Measurements from ENCODE around the gene MED12L. TPM values are rescaled to one million over a fixed set of nuclear protein-coding genes. Genes with fewer than 3 reads are reported as not detected.

The MED12L gene
- total and polyA plus RNA-seq, 2 donors (not counting 1 experiment from before 2014, with no cell fraction given): 0.94 to 4.3 TPM

- DNase-seq (ENCODE audit: low read depth in 2 of 2): no peak
- no peak overlapping the region for H3K4me2 ChIP-seq (ENCODE audit: extremely low read depth, insufficient read depth, low read length)
- H3K36me3 ChIP-seq (ENCODE audit: control insufficient read depth, insufficient read depth, low read length): no peaks in the 10 kb centered on the region
- no peaks in the 10 kb centered on the region for H3K27me3 ChIP-seq (ENCODE audit: control insufficient read depth, insufficient read depth, low read length)
- H3K9ac ChIP-seq (ENCODE audit: insufficient read depth, low read length): no peak overlapping the region
- no peaks in the 10 kb centered on the region for H3K9me3 ChIP-seq (ENCODE audit: control insufficient read depth, insufficient read depth, low read depth, low read length)
- no peak overlapping the region for H3K27ac ChIP-seq (ENCODE audit: insufficient read depth, low read length)
- H4K20me1 ChIP-seq (ENCODE audit: control insufficient read depth, extremely low read depth, insufficient read depth, low read length): no peaks in the 10 kb centered on the region
- no peaks in the 10 kb centered on the region for H3K79me2 ChIP-seq (ENCODE audit: control insufficient read depth, insufficient read depth, low read length)
- H3K4me1 ChIP-seq (ENCODE audit: control insufficient read depth, extremely low read depth, insufficient read depth, low read length): no peaks in the 10 kb centered on the region
- no peak for TF ChIP-seq CTCF (conservative IDR thresholded peaks at IDR 0.05 in 1 of 2, IDR thresholded peaks at IDR 0.05 in 1 of 2; ENCODE audit: low read depth in 1 of 2, low read length in 2 of 2)
- no peak for TF ChIP-seq EZH2 (IDR thresholded peaks at IDR 0.05; ENCODE audit: low read length, missing control alignments)
- no peak overlapping the region for H3K4me3 ChIP-seq (replicated peaks in 1 of 4; ENCODE audit: control extremely low read depth in 1 of 4, insufficient read depth in 1 of 4, low read depth in 3 of 4, low read length in 4 of 4)
- no peak overlapping the region for H2AFZ ChIP-seq (ENCODE audit: low read length)
These were observed 113.4 kb downstream of the MED12L start for GRCh38 chr3:151198849-151199248.

GRCh38 chr3:151199554-151200438 lies 114.3 kb downstream of the MED12L start:
- H4K20me1 ChIP-seq (ENCODE audit: control insufficient read depth, extremely low read depth, insufficient read depth, low read length): no peaks in the 10 kb centered on the region
- no peaks in the 10 kb centered on the region for H3K4me1 ChIP-seq (ENCODE audit: control insufficient read depth, extremely low read depth, insufficient read depth, low read length)
- H3K36me3 ChIP-seq (ENCODE audit: control insufficient read depth, insufficient read depth, low read length): no peaks in the 10 kb centered on the region
- no peak overlapping the region for H3K4me3 ChIP-seq (replicated peaks in 1 of 4; ENCODE audit: control extremely low read depth in 1 of 4, insufficient read depth in 1 of 4, low read depth in 3 of 4, low read length in 4 of 4)
- peak in 1 of 2 donors; percentile 50 for DNase-seq (ENCODE audit: low read depth in 2 of 2)
- no peak overlapping the region for H3K4me2 ChIP-seq (ENCODE audit: extremely low read depth, insufficient read depth, low read length)
- no peak overlapping the region for H2AFZ ChIP-seq (ENCODE audit: low read length)
- no peaks in the 10 kb centered on the region for H3K27me3 ChIP-seq (ENCODE audit: control insufficient read depth, insufficient read depth, low read length)
- no peaks in the 10 kb centered on the region for H3K9me3 ChIP-seq (ENCODE audit: control insufficient read depth, insufficient read depth, low read depth, low read length)
- no peaks in the 10 kb centered on the region for H3K79me2 ChIP-seq (ENCODE audit: control insufficient read depth, insufficient read depth, low read length)
- no peak overlapping the region for H3K27ac ChIP-seq (ENCODE audit: insufficient read depth, low read length)
- H3K9ac ChIP-seq (ENCODE audit: insufficient read depth, low read length): no peak overlapping the region
- TF ChIP-seq CTCF (conservative IDR thresholded peaks at IDR 0.05 in 1 of 2, IDR thresholded peaks at IDR 0.05 in 1 of 2; ENCODE audit: low read depth in 1 of 2, low read length in 2 of 2) (no peak), EZH2 (IDR thresholded peaks at IDR 0.05; ENCODE audit: low read length, missing control alignments) (no peak)

GRCh38 chr3:151200586-151200985 lies 115.1 kb downstream of the MED12L start:
- Histone ChIP-seq H3K27me3 (ENCODE audit: control insufficient read depth, insufficient read depth, low read length) (no peaks in the 10 kb centered on the region), H2AFZ (ENCODE audit: low read length) (no peak overlapping the region), H3K36me3 (ENCODE audit: control insufficient read depth, insufficient read depth, low read length) (no peaks in the 10 kb centered on the region), H3K4me2 (ENCODE audit: extremely low read depth, insufficient read depth, low read length) (no peak overlapping the region), H3K27ac (ENCODE audit: insufficient read depth, low read length) (no peak overlapping the region), H3K79me2 (ENCODE audit: control insufficient read depth, insufficient read depth, low read length) (no peaks in the 10 kb centered on the region), H3K9me3 (ENCODE audit: control insufficient read depth, insufficient read depth, low read depth, low read length) (no peaks in the 10 kb centered on the region), H4K20me1 (ENCODE audit: control insufficient read depth, extremely low read depth, insufficient read depth, low read length) (no peaks in the 10 kb centered on the region), H3K9ac (ENCODE audit: insufficient read depth, low read length) (no peak overlapping the region), H3K4me1 (ENCODE audit: control insufficient read depth, extremely low read depth, insufficient read depth, low read length) (no peaks in the 10 kb centered on the region), H3K4me3 (replicated peaks in 1 of 4; ENCODE audit: control extremely low read depth in 1 of 4, insufficient read depth in 1 of 4, low read depth in 3 of 4, low read length in 4 of 4) (no peak overlapping the region)
- peak in 1 of 2 donors; percentile 17 for DNase-seq (ENCODE audit: low read depth in 2 of 2)
- TF ChIP-seq EZH2 (IDR thresholded peaks at IDR 0.05; ENCODE audit: low read length, missing control alignments): no peak
- TF ChIP-seq CTCF (conservative IDR thresholded peaks at IDR 0.05 in 1 of 2, IDR thresholded peaks at IDR 0.05 in 1 of 2; ENCODE audit: low read depth in 1 of 2, low read length in 2 of 2): no peak

All from fibroblast of lung (primary cell).